HepG2 (cell line): ENCODE results near the gene COL8A1.

Experiments
- CTCF ChIP-seq: sonication (generic); formaldehyde crosslinking; IDR thresholded peaks from 2 replicates; pipeline ENCODE4 v1.5.0; 2020; ENCODE audit warnings: mild to moderate bottlenecking, missing genetic modification reagents, moderate library complexity
- FOXA3 ChIP-seq: IDR thresholded peaks from 2 replicates; pipeline ENCODE4 v1.6.1; 2016; ENCODE audit warnings: missing genetic modification reagents, missing compliant biosample characterization
- IKZF1 ChIP-seq: fragments of 450-650 bp; IDR thresholded peaks from 2 replicates; pipeline ENCODE4 v1.7.1; 2016
- KAT8 ChIP-seq: IDR thresholded peaks from 2 replicates; pipeline ENCODE4 v1.6.1; 2016; ENCODE audit warnings: missing genetic modification reagents, missing compliant biosample characterization
- POLR2A ChIP-seq, 2 experiments: IDR thresholded peaks; 2 replicates each; pipeline ENCODE4 v1.6.1; 2011; ENCODE audit warnings: low read depth in 2 of 2, low read length in 2 of 2, mild to moderate bottlenecking in 1 of 2, moderate library complexity in 1 of 2; ENCODE audit not compliant: insufficient read depth in 1 of 2
- PREB ChIP-seq: sonication (generic); formaldehyde crosslinking; IDR thresholded peaks from 2 replicates; pipeline ENCODE4 v1.4.0; 2020; ENCODE audit warnings: missing genetic modification reagents
- SMARCE1 ChIP-seq: fragments of 450-650 bp; IDR thresholded peaks from 2 replicates; pipeline ENCODE4 v1.6.1; 2017; ENCODE audit warnings: borderline replicate concordance
- ZNF121 ChIP-seq: sonication (generic); formaldehyde crosslinking; IDR thresholded peaks from 2 replicates; pipeline ENCODE4 v1.5.0; 2020; ENCODE audit warnings: mild to moderate bottlenecking, missing genetic modification reagents
- ZNF576 ChIP-seq: sonication (generic); formaldehyde crosslinking; IDR thresholded peaks from 2 replicates; pipeline ENCODE4 v1.4.0; 2020; ENCODE audit warnings: mild to moderate bottlenecking, missing genetic modification reagents

- TF ChIP-seq ZNF576 (CRISPR knock-in tag) = no peak
- TF ChIP-seq ZNF121 (CRISPR knock-in tag) = no peak
- no peak for TF ChIP-seq SMARCE1
- TF ChIP-seq PREB (CRISPR knock-in tag) = no peak
- no peak for TF ChIP-seq CTCF
- TF ChIP-seq KAT8 = no peak
- no peak for TF ChIP-seq IKZF1
- TF ChIP-seq FOXA3 = no peak
- no peak for TF ChIP-seq POLR2A (IDR thresholded peaks at IDR 0.05; ENCODE audit: insufficient read depth in 1 of 2, low read depth in 2 of 2, low read length in 2 of 2)
These were observed 8.7 kb downstream of the COL8A1 start for GRCh38 chr3:99647081-99647480.
